K562 (cell line): ENCODE data around the gene C19orf44. TPM values are rescaled to one million over a fixed set of nuclear protein-coding genes. Genes with fewer than 3 reads are reported as not detected.
"Not testable (repeated sequence)": the region's sequence is repeated elsewhere in the genome, so short reads cannot be mapped to it uniquely, and the experiment has no call there.

ENCODE experiments used
- ATAC-seq: fragments of 200-7000 bp; cut with Tn5 transposase; 3 replicates; pipeline ENCODE4 v1.9.1; 2020; ENCODE audit warnings: moderate library complexity
- BruUV-seq: library from RNA; stranded (reverse); fragments of 400-500 nt; replicated peaks from 2 replicates; lab custom pipeline; 2021; lab: Mats Ljungman, UMichigan
- CTCF ChIA-PET: fragments of 300-600 bp; formaldehyde crosslinking; extraction: SDS; loops from one replicate; lab custom pipeline; 2021; ENCODE audit warnings: low intra/inter-chr PET ratio; lab: Yijun Ruan, JAX
- POLR2A ChIA-PET: fragments of 300-600, 350-650 bp; sonication (Branson Sonifier 250); formaldehyde crosslinking; extraction: SDS; loops from one replicate; lab custom pipeline; 2021; ENCODE audit warnings: antibody characterized with exemption, inconsistent platforms; lab: Yijun Ruan, JAX
- DNase-seq, 4 experiments: peaks; one replicate each; pipeline versions ENCODE4 v3.0.0 to v3.0.0-alpha.2; 2011 to 2018; ENCODE audit warnings: low spot score in 3 of 4, mixed read lengths in 3 of 4; ENCODE audit errors: extremely low read depth in 1 of 4
- FAIRE-seq: peaks from 2 replicates; lab custom pipeline; 2011; peaks lifted over from hg19 to GRCh38; lab: Jason Lieb, UNC
- H2AFZ ChIP-seq: 2 replicates; pipeline ENCODE4 v1.6.0; 2011; ENCODE audit warnings: low read depth, low read length, control low read depth, inconsistent platforms
- H3K27ac ChIP-seq: fragments of 200-600 bp; 3 replicates; pipeline ENCODE4 v1.8.0; 2011; ENCODE audit warnings: low read depth, mild to moderate bottlenecking, control low read depth, inconsistent platforms, low read length, moderate library complexity, mixed read lengths; ENCODE audit errors: extremely low read depth
- H3K27me3 ChIP-seq, 2 experiments: fragments of 300-600 bp in 1 of 2; 2 replicates in 1 of 2; 3 replicates in 1 of 2; pipeline versions ENCODE4 v1.6.0 to v1.8.0; 2011; ENCODE audit warnings: inconsistent platforms in 2 of 2, low read length in 2 of 2, mild to moderate bottlenecking in 1 of 2, mixed read lengths in 1 of 2, moderate library complexity in 1 of 2; ENCODE audit not compliant: control insufficient read depth in 2 of 2, insufficient read depth in 2 of 2
- H3K36me3 ChIP-seq: fragments of 300-600 bp; 3 replicates; pipeline ENCODE4 v1.8.0; 2011; ENCODE audit warnings: mild to moderate bottlenecking, low read length, inconsistent platforms; ENCODE audit not compliant: control insufficient read depth, insufficient read depth
- H3K4me1 ChIP-seq, 2 experiments: fragments of 200-600 bp in 1 of 2; replicated peaks in 1 of 2; 2 replicates in 1 of 2; 3 replicates in 1 of 2; pipeline versions ENCODE4 v1.5.1 to v1.8.0; 2011; ENCODE audit warnings: inconsistent platforms in 2 of 2, low read length in 2 of 2, mild to moderate bottlenecking in 1 of 2, mixed read lengths in 1 of 2, moderate library complexity in 1 of 2; ENCODE audit not compliant: control insufficient read depth in 2 of 2, insufficient read depth in 2 of 2
- H3K4me2 ChIP-seq: 2 replicates; pipeline ENCODE4 v1.6.1; 2011; ENCODE audit warnings: low read length, control low read depth, inconsistent platforms, mixed read lengths; ENCODE audit not compliant: insufficient read depth
- H3K4me3 ChIP-seq: fragments of 200-600 bp; sonication (generic), shearing (Covaris generic); 2 replicates; pipeline ENCODE4 v1.5.1; 2016; ENCODE audit warnings: control low read depth, inconsistent platforms
- H3K79me2 ChIP-seq: fragments of 200-600 bp; 3 replicates; pipeline ENCODE4 v1.8.0; 2011; ENCODE audit warnings: low read length, inconsistent platforms; ENCODE audit not compliant: control insufficient read depth, insufficient read depth
- H3K9ac ChIP-seq, 2 experiments: 2 replicates each; pipeline versions ENCODE4 v1.6.0 to v1.6.1; 2011; ENCODE audit warnings: low read depth in 2 of 2, low read length in 2 of 2, control low read depth in 1 of 2, inconsistent platforms in 1 of 2, mild to moderate bottlenecking in 1 of 2, mixed read lengths in 1 of 2; ENCODE audit not compliant: insufficient read depth in 1 of 2
- H3K9me1 ChIP-seq: one replicate; pipeline ENCODE4 v1.6.0; 2011; ENCODE audit warnings: inconsistent platforms, mild to moderate bottlenecking, low read length, moderate library complexity; ENCODE audit not compliant: control insufficient read depth, insufficient read depth
- H3K9me3 ChIP-seq: replicated peaks from 2 replicates; pipeline ENCODE4 v1.5.1; 2011; ENCODE audit warnings: low read depth, low read length, inconsistent platforms; ENCODE audit not compliant: control insufficient read depth, insufficient read depth
- H4K20me1 ChIP-seq: replicated peaks from 2 replicates; pipeline ENCODE4 v1.6.1; 2011; ENCODE audit warnings: low read length, inconsistent platforms, mixed read lengths; ENCODE audit not compliant: control insufficient read depth, insufficient read depth
- BDP1 ChIP-seq: IDR thresholded peaks from 3 replicates; pipeline ENCODE4 v1.6.1; 2011; ENCODE audit not compliant: insufficient read length, insufficient read depth
- ILF3 ChIP-seq: fragments of 450-650 bp; IDR thresholded peaks from 2 replicates; pipeline ENCODE4 v1.6.1; 2018; ENCODE audit warnings: antibody characterized with exemption, mild to moderate bottlenecking, moderate library complexity, borderline replicate concordance
- KLF6 ChIP-seq: fragments of 250-450 bp; sonication (Bioruptor Pico); IDR thresholded peaks from 2 replicates; pipeline ENCODE4 v1.4.0; 2020; ENCODE audit warnings: mild to moderate bottlenecking, moderate library complexity, borderline replicate concordance
- TRIM25 ChIP-seq: fragments of 450-650 bp; IDR thresholded peaks from 2 replicates; pipeline ENCODE4 v1.7.0; 2016; ENCODE audit warnings: borderline replicate concordance
- UBTF ChIP-seq, 2 experiments: IDR thresholded peaks; 2 replicates each; pipeline ENCODE4 v1.6.1; 2012; ENCODE audit warnings: improper control_type of control experiment in 2 of 2, low read depth in 2 of 2, low read length in 2 of 2, borderline replicate concordance in 1 of 2
- ZC3H8 ChIP-seq: fragments of 450-650 bp; IDR thresholded peaks from 2 replicates; pipeline ENCODE4 v1.6.1; 2017
- ZFP1 ChIP-seq: fragments of 450-650 bp; formaldehyde crosslinking; IDR thresholded peaks from 2 replicates; pipeline ENCODE4 v1.4.0; 2020; ENCODE audit warnings: mild to moderate bottlenecking, mixed read lengths
- WGBS: fragments of 100-300 bp; shearing (Covaris generic); methylation state at CpG from one replicate; pipeline ENCODE4 v1.1.6; 2016; ENCODE audit warnings: low coverage, mixed read lengths; ENCODE audit not compliant: insufficient coverage; ENCODE audit errors: missing lambda C conversion rate; 5-methylcytosine and 5-hydroxymethylcytosine counted together
- in situ Hi-C: fragments of 300-500 bp; cut with MboI; formaldehyde crosslinking; loops from 4 replicates; pipeline ENCODE4 v1.15.0; 2018; ENCODE audit warnings: inconsistent platforms, mixed read lengths
- intact Hi-C: fragments of 100-400 bp; cut with micrococcal nuclease; formaldehyde crosslinking; loops from 2 replicates; pipeline ENCODE4 v1.14.2; 2022
- polyA plus RNA-seq, 8 experiments: library from polyadenylated mRNA; depleted of rRNA in 4 of 8; stranded (reverse) in 5 of 8; unstranded in 3 of 8; fragments of >200 nt; fragmentation: Nextera tagmentation in 2 of 8; fragmentation: Illumina TruSeq in 1 of 8; extraction: Ambion mirVana in 2 of 8; extraction: Trizol in 1 of 8; gene quantifications; 2 replicates each; pipeline versions ENCODE4 v1.2.1 to v1.2.3, GENCODE V29; 2011 to 2014; ENCODE audit warnings: inconsistent platforms in 1 of 8, missing spikeins in 1 of 8
- total RNA-seq, 7 experiments: library from RNA; depleted of rRNA in 6 of 7; stranded (reverse); fragments of >200 nt in 6 of 7; fragmentation: Illumina TruSeq in 2 of 7; extraction: Trizol in 2 of 7; gene quantifications; 2 replicates each; pipeline versions ENCODE4 v1.2.1 to v1.2.3, GENCODE V29; 2011 to 2021; ENCODE audit warnings: low replicate concordance in 1 of 7

C19orf44 gene
- total and polyA plus RNA-seq, 9 of the 15 experiments (the other 6 are each of a cell fraction or from before 2014, with no cell fraction given) = 0.41 to 7.7 (median 3.5) TPM

- TF ChIP-seq ZFP1 (no peak), ZC3H8 (no peak), TRIM25 (no peak), UBTF (IDR thresholded peaks at IDR 0.05; ENCODE audit: borderline replicate concordance in 1 of 2, low read depth in 2 of 2, low read length in 2 of 2) (no peak), BDP1 (no peak), ILF3 (no peak), KLF6 (CRISPR knock-in tag) (no peak)
These were observed 8.1 kb downstream of the C19orf44 start (continued) for GRCh38 chr19:16504271-16504670.

- H3K9me1 ChIP-seq, H2AFZ ChIP-seq, H3K4me3 ChIP-seq, H3K9ac ChIP-seq, H4K20me1 ChIP-seq, H3K27ac ChIP-seq, H3K4me1 ChIP-seq, CTCF ChIA-PET, DNase-seq, intact Hi-C loops, in situ Hi-C loops, H3K27me3 ChIP-seq, H3K79me2 ChIP-seq, FAIRE-seq, H3K9me3 ChIP-seq, H3K4me2 ChIP-seq, ATAC-seq, BruUV-seq, POLR2A ChIA-PET: not testable (repeated sequence)
- peaks cover 34% of the 10 kb centered on the region; the same call in 2 of the 3 replicates for H3K36me3 ChIP-seq
- WGBS = 61% methylated on average over 7 of the region's 11 CpGs
These were observed 10.0 kb downstream of the C19orf44 start for GRCh38 chr19:16506161-16506560.
